GM19193 (cell line): ENCODE measurements around the gene IQUB.

ENCODE experiments used
- POLR2A ChIP-seq: IDR thresholded peaks from 4 replicates; pipeline ENCODE4 v1.6.1; 2011; ENCODE audit not compliant: insufficient read depth, insufficient read length; ENCODE audit errors: extremely low read depth

IQUB gene

DNA sequence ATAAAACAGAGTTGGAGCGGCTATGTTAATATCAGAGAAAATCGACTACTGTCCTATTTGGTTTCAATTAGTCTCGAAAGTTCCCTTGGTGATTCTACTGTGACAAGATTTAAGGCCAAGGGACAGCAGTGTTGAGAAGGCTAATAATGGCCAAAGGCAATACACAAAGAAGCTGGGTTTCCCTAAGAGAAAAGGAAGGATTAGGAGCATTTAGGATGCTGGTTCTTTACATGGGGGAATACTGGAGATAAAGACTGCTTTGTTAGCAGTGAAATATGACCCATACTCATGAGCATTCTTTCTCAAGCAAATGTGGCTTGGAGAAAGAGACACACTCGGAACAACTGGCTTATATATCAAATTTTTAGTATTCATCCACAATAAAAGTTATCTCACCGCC, 32.2 kb downstream of the IQUB start:
- TF ChIP-seq POLR2A, result no peak

DNA sequence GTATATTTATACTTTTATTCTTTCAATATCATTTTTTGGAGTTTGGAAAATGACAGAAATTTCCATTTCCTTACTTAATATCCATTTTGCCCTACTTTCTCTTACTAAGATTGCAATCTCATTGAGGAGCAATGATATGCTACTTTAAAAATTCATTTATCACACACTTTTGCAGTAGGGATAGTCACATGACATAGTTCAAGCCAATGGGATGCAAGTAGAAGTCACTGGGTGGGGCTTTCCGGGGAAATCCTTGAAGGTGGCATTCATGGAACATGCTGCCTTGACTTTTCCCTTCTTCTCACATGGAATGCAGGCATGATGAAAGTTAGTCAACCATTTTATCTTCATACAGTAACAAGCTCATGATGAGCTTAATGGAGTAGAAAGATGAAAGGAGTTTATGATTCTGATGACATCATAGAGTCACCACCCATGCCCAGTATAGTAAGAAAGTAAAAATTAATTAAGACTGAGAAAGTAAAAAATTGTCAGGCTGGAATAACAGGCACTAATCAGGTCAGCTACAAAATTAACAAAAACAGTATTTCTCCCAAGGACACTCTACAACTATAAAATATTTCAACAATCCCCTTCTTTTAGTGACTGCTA, 33.4 kb downstream of the IQUB start:
- TF ChIP-seq POLR2A, result no peak

DNA sequence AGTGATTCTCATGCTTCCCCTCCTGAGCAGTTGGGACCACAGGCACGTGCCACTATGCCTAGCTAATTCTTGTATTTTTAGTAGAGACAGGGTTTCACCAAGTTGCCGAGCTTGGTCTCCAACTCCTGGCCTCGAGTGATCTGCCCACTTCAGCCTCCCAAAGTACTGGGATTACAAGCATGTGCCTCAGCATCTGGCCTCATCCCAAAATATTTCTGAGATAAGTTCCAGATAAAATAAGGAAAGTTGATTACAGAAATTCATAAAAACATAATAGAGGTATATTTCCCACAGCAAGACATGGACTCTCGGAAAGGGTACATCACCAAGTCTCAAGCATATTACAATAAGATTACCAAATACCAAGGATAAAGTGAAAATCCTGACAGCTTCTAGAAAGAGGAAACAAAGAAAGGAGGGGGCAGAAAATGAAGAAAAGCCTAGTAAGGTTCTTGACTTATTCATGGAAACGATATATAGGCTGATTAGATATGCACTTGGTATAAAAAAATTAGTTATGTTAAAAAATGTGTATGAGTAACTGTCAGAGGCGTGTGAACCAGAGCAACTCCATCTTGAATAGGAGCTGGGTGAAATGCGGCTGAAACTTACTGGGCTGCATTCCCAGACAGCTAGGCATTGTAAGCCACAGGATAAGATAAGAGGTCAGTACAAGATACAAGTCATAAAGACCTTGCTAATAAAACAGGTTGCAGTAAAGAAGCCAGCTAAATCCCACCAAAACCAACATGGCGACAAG, 35.0 kb downstream of the IQUB start:
- TF ChIP-seq POLR2A, result no peak

DNA sequence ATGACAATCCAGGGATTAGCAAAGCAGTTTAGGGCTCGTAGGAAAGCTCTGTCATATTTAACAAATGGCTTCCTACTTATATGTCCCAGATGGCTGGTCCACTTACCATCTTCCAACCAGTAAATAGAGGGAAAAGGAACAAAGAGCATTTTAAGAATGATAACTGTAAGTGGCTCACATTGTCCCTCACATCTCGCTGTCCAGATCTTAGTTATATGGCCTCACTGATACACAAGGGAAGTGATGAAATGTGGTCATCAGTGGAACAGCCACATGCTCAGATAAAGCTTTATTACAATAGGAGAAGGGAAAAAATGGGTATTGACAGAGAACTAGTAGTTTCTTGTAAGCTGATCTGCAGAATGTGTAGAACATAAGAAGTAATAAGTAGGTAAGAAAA, 35.8 kb downstream of the IQUB start:
- TF ChIP-seq POLR2A, result no peak

DNA sequence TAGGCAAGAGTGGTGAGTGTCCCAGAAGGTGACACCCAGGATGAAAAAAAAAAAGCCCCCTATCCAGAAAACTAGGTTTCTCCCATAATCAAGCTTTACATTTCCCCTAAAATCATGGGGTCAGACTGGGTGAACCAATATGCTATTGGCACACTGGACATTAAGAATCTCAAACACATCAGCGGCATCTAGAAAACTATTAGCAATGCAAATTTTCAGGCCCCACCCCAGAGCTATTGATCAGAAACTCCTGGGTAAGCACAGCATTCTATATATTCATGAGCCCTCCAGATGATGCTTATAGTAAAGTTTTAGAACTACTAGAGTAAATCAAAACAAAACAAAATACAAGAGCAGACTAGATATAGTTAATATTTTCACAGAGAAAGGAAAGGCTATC, 36.4 kb downstream of the IQUB start:
- TF ChIP-seq POLR2A, result no peak

DNA sequence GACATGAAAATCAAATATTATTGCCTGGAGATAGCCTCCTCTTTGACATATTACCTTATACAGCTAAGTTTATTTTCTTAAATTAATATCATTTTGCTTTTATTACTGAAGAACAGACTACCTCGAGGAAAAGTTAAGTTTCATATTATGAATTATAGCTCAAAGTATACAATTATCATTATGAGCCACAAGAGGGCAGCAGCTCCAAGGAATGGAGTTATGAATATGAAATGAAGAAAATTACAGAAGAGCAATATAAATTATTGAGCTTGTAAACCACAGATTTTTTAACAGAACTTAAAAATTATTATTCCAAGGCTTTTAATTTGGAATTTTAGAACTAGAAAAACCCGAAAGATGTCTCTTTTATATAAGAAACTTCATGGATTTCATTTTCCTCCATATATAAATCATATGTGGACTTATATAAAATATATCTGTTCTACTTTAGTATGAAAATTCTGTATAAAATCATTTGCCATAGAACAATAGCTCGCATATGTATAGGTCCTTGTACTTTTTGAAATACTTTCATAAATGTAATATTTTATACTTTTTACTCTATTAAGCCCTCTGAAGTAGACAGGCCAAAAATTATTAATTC, 40.1 kb downstream of the IQUB start:
- TF ChIP-seq POLR2A, result no peak

DNA sequence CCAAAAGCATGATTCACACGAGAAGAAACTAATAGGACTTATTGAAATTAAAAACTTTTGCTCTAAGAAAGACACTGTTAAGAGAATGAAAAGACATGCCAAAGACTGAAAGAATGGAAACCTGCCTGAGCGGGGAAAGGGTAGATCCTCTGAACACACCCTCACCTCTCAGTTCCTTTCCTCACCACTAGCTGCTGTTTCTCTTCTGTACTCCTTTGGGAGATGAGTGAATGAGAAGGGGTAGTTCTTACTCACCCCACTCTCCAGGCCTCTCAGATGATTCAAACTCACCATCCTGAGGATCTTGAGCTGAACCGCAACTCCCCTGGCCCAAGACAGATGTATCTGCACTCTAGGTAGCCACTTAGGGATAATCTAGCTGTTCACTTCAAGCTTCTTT, 41.9 kb downstream of the IQUB start:
- no peak for TF ChIP-seq POLR2A

DNA sequence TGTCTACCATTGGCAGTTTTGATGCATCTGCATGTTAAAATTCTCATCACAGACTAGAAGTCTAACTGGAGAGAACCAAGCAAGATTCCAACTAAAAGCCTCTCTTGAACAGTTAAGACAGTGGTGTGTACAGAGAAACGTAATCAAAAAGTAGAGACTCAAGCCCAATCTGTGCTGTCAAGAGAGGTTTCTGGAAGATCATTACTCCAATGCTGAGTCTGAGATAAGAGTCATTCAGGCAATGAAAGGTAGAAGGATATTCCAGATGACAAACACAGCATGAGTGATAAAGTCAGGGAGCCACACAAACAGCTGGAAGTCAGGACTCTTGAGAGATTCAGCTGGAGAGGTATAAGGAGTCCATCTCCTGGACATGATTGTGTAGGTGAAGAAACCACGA, 48.7 kb downstream of the IQUB start:
- TF ChIP-seq POLR2A, result no peak

DNA sequence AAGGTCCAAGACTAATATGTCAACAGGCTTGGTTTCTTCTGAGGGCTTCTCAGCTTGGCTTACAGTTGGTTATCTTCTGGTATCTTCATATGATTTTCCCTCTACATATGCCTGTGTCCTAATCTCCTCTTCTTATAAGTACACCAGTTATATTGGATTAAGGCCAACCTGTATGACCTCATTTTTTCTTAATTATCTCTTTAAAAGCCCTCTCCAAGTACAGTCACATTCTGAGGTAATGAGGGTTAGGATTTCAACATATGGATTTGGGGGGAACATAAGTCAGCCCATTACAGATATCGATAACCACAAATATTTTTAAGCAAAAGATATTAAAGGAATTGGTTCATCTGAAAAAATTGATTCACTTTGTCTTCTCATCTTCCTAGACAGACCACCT, 49.2 kb downstream of the IQUB start:
- no peak for TF ChIP-seq POLR2A

DNA sequence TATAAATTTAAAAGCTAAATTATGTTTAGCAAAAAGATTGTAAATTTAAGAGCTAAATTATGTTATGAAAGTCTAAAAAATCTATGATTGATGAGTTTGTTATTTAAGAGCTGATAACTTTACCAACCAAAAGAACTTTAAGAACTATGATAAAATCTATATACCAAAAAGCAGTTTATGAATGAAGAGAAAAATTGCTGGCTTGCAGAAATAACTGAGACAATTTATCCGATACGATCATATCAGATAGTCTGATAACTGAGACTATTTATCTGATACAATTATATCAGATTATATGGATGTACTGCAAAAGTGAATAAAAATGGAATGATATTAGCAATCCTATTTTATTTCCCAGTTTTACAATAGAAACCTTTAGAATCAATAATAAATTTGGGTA, 50.2 kb downstream of the IQUB start:
- no peak for TF ChIP-seq POLR2A

DNA sequence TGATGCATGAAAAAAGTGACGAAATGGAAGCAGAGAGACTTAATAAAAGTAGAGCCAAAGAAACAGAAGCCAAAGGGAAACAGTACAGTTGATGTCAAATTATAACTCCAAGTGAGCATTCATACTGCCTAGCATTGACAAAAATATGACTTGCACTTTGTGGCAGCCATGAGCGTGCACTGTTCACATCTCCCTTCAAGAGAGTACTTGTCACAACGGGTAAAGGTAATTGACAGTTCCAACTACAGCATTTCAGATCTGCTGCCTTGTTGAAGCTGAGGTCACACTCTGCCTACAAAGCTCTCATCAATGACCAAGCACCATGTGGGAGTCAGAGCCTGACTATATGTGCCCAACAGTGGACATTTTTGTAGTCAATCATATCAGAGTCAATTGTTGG, 54.3 kb downstream of the IQUB start:
- TF ChIP-seq POLR2A, result no peak

DNA sequence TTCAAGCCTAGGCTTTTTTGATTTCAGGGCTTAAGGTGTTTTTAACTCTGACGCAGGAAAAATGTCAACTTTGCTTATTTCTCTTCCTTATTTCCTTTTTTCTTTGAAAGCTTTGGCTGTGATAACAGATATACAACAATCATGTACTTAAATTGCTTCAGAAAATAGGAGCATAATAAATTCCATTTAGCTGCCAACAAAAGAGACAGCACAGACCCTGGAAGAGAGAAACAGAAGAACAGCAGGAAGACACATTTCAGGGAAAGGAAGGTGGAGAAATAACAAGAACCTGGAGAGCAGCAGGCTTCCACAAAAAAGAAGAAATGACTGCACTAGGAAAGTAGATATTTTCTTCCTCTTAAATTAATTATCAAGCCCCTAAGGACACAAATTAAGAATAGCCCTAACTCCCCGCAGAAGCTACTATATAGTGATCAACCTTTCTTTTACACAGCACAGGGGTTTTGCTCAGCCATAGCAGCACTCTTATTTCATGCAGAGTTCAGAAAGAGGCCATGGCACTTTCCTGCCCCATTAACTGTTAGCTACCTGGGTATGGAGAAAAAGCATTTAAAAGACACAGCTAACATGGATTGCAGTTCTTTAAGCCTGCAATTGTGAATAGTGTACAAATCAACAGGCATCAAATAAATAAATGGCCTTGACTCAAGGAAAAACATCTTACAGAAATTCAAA, 61.5 kb downstream of the IQUB start:
- TF ChIP-seq POLR2A, result no peak

DNA sequence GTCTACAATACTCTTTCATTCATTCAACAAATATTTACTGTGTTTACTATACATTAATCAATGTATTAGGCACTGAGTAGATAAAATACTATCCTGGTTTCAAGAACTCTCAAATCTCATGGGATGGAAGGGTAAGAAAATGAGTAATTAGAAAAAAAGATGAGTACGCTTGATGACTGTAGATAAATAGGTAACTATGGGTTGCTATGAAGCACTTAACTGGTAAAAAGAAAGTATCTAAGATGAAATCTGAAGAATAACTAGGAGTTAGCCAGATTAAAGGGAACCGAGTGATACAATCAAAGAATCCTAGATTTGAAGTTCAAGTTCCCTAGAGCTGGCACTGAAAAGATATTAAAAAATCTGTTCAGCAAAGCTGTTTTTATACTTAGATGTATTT, 62.1 kb downstream of the IQUB start:
- no peak for TF ChIP-seq POLR2A

DNA sequence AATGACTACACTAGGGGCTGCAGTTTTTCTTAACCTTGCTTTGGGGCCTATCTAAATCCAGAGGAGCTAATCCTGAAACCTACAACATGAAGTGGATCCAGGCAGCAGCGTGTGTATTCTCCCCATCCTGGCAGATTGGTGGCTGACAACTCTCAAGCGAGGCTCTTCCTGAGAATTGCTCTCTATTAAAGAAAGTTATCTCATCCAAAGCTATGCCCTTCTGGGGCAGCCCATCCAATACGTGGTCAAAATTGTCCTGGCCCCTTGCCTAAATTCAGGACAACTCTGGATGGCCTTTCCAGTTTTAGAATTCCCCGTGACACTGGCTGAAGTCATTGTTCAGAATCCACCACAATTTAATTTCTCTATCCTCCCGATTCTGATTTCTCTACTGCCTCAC, 66.1 kb downstream of the IQUB start:
- TF ChIP-seq POLR2A, result no peak

DNA sequence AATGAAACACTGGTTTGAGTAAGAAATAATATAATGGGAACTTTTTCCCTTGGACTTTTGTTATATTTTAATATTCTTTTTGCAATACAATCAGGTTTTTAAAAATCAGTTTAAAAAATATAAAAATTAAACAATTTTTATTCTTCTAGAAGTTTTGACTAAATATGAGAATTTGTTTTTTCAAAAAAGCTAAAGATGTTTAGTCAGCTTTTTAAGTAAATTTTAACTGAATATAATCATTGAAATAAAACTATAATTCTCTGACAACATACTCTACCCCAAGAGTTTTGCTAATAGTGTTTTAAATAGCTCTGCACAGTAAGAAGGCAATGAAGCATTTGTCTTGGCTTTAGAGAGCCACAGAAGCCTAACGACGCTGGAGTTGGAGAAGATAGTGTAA, 70.5 kb downstream of the IQUB start:
- TF ChIP-seq POLR2A, result no peak

DNA sequence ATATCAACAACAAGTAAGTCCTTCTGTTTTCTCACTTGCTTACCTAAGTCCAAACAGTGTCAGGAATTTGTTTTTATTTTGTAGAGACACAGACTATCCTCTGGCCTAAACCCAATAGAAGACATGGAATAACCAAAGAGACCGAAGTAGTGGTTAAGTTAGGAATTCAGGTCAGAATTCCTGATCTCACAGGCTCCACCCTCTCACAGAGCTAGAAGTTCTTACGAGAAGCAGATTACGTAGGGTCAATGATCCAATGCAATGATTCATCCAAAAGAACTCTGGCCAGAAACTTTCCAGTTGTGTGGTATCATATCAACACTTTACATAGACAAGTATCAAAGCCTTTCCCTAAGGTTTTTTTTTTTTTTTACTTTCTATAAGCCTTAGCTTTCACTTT, 73.8 kb downstream of the IQUB start:
- no peak for TF ChIP-seq POLR2A

DNA sequence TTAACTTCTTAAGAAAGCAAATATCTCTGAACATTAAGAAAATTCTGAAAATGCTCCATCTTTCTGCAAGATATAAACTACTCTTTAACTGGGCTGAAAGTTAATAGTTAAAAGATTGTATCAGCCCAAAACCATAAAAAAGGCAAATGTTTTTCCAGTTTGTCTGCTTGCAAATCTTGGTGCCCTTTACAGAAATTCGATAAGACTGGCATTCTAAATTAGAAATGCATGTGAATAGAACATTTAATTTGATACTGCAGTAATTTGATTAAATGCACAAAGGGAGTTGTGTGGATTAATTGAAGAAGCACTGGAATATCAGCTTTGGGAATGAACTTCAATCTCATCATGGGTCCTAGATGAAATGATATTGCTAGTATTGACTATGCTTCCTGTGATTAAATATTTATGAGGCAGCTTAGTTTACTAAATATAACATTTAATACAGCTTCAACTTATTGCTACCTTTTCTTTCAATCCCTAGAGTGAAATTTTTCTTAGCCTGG, 78.4 kb downstream of the IQUB start:
- no peak for TF ChIP-seq POLR2A
